ENCODE data around the gene TMPRSS3. TPM values are rescaled to one million over a fixed set of nuclear protein-coding genes. Genes with fewer than 3 reads are reported as not detected.

Gene TMPRSS3
- polyA plus RNA-seq, 1 experiment: not detected

GRCh38 chr21:42375966-42376337 is 19.9 kb downstream of the TMPRSS3 start:
- POLR2A ChIA-PET: no interaction called here

DNA sequence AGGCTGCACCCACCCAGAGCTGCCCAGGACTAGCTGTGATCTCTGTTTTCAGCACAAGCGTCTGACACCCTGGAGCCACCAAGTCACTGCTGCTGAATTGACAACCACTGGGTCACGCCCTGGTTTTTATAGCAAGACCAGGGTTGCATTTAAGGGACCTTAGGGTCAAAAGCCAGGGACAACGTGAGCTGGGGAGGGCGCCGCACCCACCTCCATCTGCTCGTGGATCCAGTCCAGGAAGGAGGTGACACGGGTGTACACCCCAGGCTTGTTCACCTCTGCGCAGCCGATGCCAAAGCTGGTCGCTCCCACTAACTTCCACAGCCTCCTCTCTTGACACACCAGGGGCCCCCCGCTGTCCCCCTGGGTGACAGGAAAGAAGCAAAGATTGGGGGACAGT is 20.3 kb downstream of the TMPRSS3 start:
- Histone ChIP-seq H3K4me3 (ENCODE audit: low read depth, low read length) (no peak overlapping the region), H3K27me3 (ENCODE audit: control insufficient read depth, insufficient read depth, low read length) (no peaks in the 10 kb centered on the region), H3K36me3 (ENCODE audit: control insufficient read depth, insufficient read depth, low read length) (no peaks in the 10 kb centered on the region)
- ChIA-PET POLR2A (no interaction called here), CTCF (no interaction called here)
- DNase-seq (ENCODE audit: low read depth): no peak
- TF ChIP-seq CTCF (IDR thresholded peaks at IDR 0.05; ENCODE audit: insufficient read depth, low read depth, low read length): no peak

More at GRCh38 chr21:42375966-42376337, 19.9 kb downstream of the TMPRSS3 start:
- Histone ChIP-seq H3K36me3 (ENCODE audit: control insufficient read depth, insufficient read depth, low read length) (no peaks in the 10 kb centered on the region), H3K4me3 (ENCODE audit: low read depth, low read length) (no peak overlapping the region), H3K27me3 (ENCODE audit: control insufficient read depth, insufficient read depth, low read length) (no peaks in the 10 kb centered on the region)
- DNase-seq (ENCODE audit: low read depth): no peak
- TF ChIP-seq CTCF (IDR thresholded peaks at IDR 0.05; ENCODE audit: insufficient read depth, low read depth, low read length): no peak
- CTCF ChIA-PET: no interaction called here

GRCh38 chr21:42374864-42375499 is 20.9 kb downstream of the TMPRSS3 start:
- Histone ChIP-seq H3K36me3 (ENCODE audit: control insufficient read depth, insufficient read depth, low read length) (no peaks in the 10 kb centered on the region), H3K27me3 (ENCODE audit: control insufficient read depth, insufficient read depth, low read length) (no peaks in the 10 kb centered on the region), H3K4me3 (ENCODE audit: low read depth, low read length) (no peak overlapping the region)
- DNase-seq (ENCODE audit: low read depth): no peak
- TF ChIP-seq CTCF (IDR thresholded peaks at IDR 0.05; ENCODE audit: insufficient read depth, low read depth, low read length): no peak
- ChIA-PET CTCF (no interaction called here), POLR2A (no interaction called here)

DNA sequence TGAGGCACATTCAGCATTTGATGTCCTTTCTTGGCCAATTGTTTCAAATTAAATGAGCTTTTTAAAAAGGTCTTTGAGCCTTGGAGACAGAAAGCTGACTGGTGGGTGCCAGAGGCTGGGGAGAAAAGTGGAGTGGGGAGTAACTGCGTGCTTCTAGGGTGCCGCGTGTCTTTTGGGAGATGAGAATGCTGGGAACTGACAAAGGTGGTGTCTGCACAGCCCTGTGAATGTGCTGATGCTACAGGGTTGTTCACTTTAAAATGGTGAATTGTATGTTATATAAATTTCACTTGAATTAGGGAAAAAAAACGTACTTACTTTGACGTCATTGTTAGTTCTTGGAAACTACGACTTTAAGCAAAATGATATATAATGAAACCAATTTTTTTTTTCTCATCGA is 21.4 kb downstream of the TMPRSS3 start:
- ChIA-PET POLR2A (no interaction called here), CTCF (no interaction called here)
- Histone ChIP-seq H3K4me3 (ENCODE audit: low read depth, low read length) (no peak overlapping the region), H3K36me3 (ENCODE audit: control insufficient read depth, insufficient read depth, low read length) (no peaks in the 10 kb centered on the region), H3K27me3 (ENCODE audit: control insufficient read depth, insufficient read depth, low read length) (no peaks in the 10 kb centered on the region)
- no peak for TF ChIP-seq CTCF (IDR thresholded peaks at IDR 0.05; ENCODE audit: insufficient read depth, low read depth, low read length)
- no peak for DNase-seq (ENCODE audit: low read depth)

- POLR2A ChIA-PET: no interaction called here
Observed at GRCh38 chr21:42373908-42374455, 21.9 kb downstream of the TMPRSS3 start.

More at GRCh38 chr21:42373908-42374455, 21.9 kb downstream of the TMPRSS3 start:
- H3K4me3 ChIP-seq (ENCODE audit: low read depth, low read length): no peak overlapping the region
- TF ChIP-seq CTCF (IDR thresholded peaks at IDR 0.05; ENCODE audit: insufficient read depth, low read depth, low read length): no peak
- CTCF ChIA-PET: no interaction called here
- H3K27me3 ChIP-seq (ENCODE audit: control insufficient read depth, insufficient read depth, low read length): no peaks in the 10 kb centered on the region
- H3K36me3 ChIP-seq (ENCODE audit: control insufficient read depth, insufficient read depth, low read length): no peaks in the 10 kb centered on the region
- no peak for DNase-seq (ENCODE audit: low read depth)

Measured in BJ (cell line).